ENCODE data around the gene TRPV2. TPM values are rescaled to one million over a fixed set of nuclear protein-coding genes. Genes with fewer than 3 reads are reported as not detected.

TRPV2 gene
- total and polyA plus RNA-seq, 11 donors = 5.2 to 43.5 (median 8.8) TPM

DNA sequence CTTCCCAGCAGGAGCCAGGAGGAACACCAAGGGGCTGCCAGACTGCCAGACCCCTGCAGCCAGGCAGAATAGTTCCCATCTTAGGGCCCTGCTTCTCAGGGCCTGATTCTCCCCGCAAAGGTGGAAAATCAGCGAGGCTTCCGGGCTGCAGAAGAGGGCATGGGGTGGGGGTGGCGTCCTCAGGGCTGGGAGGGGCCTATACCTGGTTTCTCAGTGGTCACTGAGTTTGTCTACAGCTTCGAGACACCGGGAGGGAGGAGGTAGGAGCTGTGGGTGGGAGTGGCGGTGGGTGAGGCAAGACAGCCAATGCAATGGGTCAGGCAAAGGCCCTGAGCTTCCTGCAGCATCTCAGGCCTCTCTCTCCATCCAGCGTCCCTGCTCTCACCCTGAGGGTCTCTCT lies 62.3 kb downstream of the TRPV2 start:
- TF ChIP-seq POLR2A (IDR thresholded peaks at IDR 0.05) = no peak
- TF ChIP-seq, protein P1, sequence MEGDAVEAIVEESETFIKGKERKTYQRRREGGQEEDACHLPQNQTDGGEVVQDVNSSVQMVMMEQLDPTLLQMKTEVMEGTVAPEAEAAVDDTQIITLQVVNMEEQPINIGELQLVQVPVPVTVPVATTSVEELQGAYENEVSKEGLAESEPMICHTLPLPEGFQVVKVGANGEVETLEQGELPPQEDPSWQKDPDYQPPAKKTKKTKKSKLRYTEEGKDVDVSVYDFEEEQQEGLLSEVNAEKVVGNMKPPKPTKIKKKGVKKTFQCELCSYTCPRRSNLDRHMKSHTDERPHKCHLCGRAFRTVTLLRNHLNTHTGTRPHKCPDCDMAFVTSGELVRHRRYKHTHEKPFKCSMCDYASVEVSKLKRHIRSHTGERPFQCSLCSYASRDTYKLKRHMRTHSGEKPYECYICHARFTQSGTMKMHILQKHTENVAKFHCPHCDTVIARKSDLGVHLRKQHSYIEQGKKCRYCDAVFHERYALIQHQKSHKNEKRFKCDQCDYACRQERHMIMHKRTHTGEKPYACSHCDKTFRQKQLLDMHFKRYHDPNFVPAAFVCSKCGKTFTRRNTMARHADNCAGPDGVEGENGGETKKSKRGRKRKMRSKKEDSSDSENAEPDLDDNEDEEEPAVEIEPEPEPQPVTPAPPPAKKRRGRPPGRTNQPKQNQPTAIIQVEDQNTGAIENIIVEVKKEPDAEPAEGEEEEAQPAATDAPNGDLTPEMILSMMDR (IDR thresholded peaks at IDR 0.05) = no peak
- no peaks in the 10 kb centered on the region for H3K27me3 ChIP-seq
- peak in 1 of 4 donors; percentile 6 for ATAC-seq
- H3K27ac ChIP-seq = peak overlapping the region in 7 of 12 donors; percentile 32 to 71 (median 63)
- H3K4me3 ChIP-seq = no peak overlapping the region
- no peaks in the 10 kb centered on the region for H3K9me3 ChIP-seq
- H3K4me1 ChIP-seq = peaks cover 0 to 12% (median 4%) of the 10 kb centered on the region in 12 donors
- no peak for DNase-seq
- intact Hi-C loops (cut with DNase I) = no loop called here
- WGBS, 4 donors = 78 to 90% (median 88%) methylated on average over 8 of the region's 8 CpGs
- no peaks in the 10 kb centered on the region for H3K36me3 ChIP-seq

DNA sequence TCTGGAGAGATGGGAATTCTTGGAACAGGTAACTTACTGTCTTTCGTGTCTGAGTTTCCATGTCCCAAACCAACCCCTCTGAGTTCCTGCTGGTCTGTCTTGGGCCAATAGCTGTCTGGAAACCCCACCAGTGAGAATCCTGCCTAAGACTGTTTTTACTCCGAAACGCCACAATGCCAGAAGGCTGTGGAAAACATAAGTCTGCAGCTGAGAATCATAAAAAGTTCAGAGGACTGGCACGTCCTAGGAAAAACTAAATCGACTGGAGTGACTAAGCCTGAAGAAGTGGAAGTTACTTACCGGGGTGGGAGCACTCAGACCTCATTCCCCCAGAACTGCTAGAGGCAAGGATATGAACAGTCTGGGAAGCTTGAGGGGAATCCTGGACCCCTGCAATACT lies 63.3 kb downstream of the TRPV2 start:
- Histone ChIP-seq H3K4me3 (no peak overlapping the region), H3K9me3 (no peaks in the 10 kb centered on the region), H3K27ac (no peak overlapping the region), H3K4me1 (peaks cover 0 to 12% (median 4%) of the 10 kb centered on the region in 12 donors), H3K27me3 (no peaks in the 10 kb centered on the region), H3K36me3 (no peaks in the 10 kb centered on the region)
- DNase-seq (no peak), ATAC-seq (no peak)
- intact Hi-C loops (cut with DNase I) = no loop called here
- TF ChIP-seq, protein P1 (IDR thresholded peaks at IDR 0.05) = no peak
- TF ChIP-seq POLR2A (IDR thresholded peaks at IDR 0.05) = no peak
- WGBS, 4 donors = 92 to 96% (median 94%) methylated on average over 6 of the region's 6 CpGs

DNA sequence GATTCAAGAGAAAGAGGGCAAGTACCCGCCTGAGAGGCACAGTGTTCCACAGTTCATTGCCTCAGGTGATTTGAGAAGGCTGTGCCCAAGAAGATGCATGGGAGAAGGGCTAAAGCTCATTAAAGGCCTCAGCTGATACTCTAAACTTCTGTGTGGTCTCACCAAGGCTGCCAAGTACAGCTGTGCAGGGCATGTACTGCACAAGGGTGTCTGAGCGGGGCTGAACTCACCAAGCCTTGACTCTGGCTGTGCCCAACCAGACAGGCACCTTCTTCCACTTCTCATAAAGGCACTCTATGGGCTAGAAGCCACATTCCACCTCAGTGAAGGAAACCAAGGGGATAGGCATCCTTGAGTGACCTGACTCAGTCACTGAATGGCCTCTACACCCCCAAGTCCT lies 63.9 kb downstream of the TRPV2 start:
- H3K4me1 ChIP-seq = peaks cover 0 to 12% (median 4%) of the 10 kb centered on the region in 12 donors
- H3K9me3 ChIP-seq = no peaks in the 10 kb centered on the region
- no peak overlapping the region for H3K4me3 ChIP-seq
- intact Hi-C loops (cut with DNase I) = no loop called here
- WGBS, 4 donors = 96 to 100% (median 99%) methylated on average over 2 of the region's 2 CpGs
- no peaks in the 10 kb centered on the region for H3K27me3 ChIP-seq
- no peak for ATAC-seq
- no peaks in the 10 kb centered on the region for H3K36me3 ChIP-seq
- H3K27ac ChIP-seq = no peak overlapping the region
- TF ChIP-seq, protein P1 (IDR thresholded peaks at IDR 0.05) = no peak
- TF ChIP-seq POLR2A (IDR thresholded peaks at IDR 0.05) = no peak
- no peak for DNase-seq

DNA sequence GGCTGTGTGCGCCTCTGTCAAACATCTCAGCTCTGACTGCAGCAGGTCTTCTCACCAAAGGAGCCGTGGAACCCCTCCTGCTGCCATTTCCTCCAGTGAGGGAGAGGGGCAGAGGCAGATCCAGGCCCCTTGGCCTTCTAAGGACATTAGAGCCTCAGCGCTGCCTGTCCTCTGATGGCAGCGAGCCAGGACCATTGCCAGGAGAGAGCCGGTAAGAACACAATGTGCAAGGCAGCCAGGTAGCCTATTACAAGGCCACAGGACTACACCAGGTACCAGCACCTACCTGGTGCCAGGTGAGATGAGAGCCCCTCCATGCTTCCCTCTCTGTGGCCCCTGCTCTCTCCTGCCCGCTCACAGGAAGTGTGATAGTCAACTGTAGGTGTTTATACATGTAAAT lies 65.6 kb downstream of the TRPV2 start:
- no peaks in the 10 kb centered on the region for H3K36me3 ChIP-seq
- H3K4me1 ChIP-seq = peaks cover 0 to 23% (median 10%) of the 10 kb centered on the region in 12 donors
- H3K9me3 ChIP-seq = no peaks in the 10 kb centered on the region
- intact Hi-C loops (cut with DNase I) = no loop called here
- WGBS, 4 donors = 77 to 92% (median 83%) methylated on average over 6 of the region's 6 CpGs
- TF ChIP-seq, protein P1 (IDR thresholded peaks at IDR 0.05) = no peak
- no peak for TF ChIP-seq POLR2A (IDR thresholded peaks at IDR 0.05)
- no peak overlapping the region for H3K27ac ChIP-seq
- H3K27me3 ChIP-seq = no peaks in the 10 kb centered on the region
- H3K4me3 ChIP-seq = no peak overlapping the region
- ATAC-seq (no peak), DNase-seq (no peak)
